Thoracic aorta (tissue), 2 donors: ENCODE measurements around the gene ICOS. TPM values are rescaled to one million over a fixed set of nuclear protein-coding genes. Genes with fewer than 3 reads are reported as not detected.

ENCODE experiments used
- ATAC-seq: fragments of 150-250 bp; one replicate; pipeline ENCODE4 v1.8.0; 2017; ENCODE audit warnings: low read depth; ENCODE audit not compliant: insufficient number of reproducible peaks, low FRiP score
- DNase-seq: peaks from one replicate; pipeline ENCODE4 v3.0.0-alpha.2; 2020; ENCODE audit warnings: low spot score
- H3K27ac ChIP-seq, 2 donors: fragments of 200-600 bp; sonication (generic); 1 replicate in 1 of 2; 2 replicates in 1 of 2; pipeline ENCODE4 v1.5.1; 2016; ENCODE audit warnings: mild to moderate bottlenecking in 2 of 2, moderate library complexity in 2 of 2
- H3K27me3 ChIP-seq: fragments of 200-600 bp; sonication (generic); replicated peaks from 2 replicates; pipeline ENCODE4 v1.6.0; 2016; ENCODE audit warnings: mild to moderate bottlenecking; ENCODE audit not compliant: insufficient read depth
- H3K36me3 ChIP-seq: fragments of 200-600 bp; sonication (generic); one replicate; pipeline ENCODE4 v1.5.1; 2016
- H3K4me1 ChIP-seq, 2 donors: fragments of 200-600 bp; sonication (generic); 1 replicate in 1 of 2; 2 replicates in 1 of 2; pipeline versions ENCODE4 v1.5.1 to v1.6.0; 2016; ENCODE audit warnings: low read depth in 2 of 2, mild to moderate bottlenecking in 1 of 2; ENCODE audit not compliant: control insufficient read depth in 1 of 2
- H3K4me3 ChIP-seq: fragments of 200-600 bp; sonication (generic); 2 replicates; pipeline ENCODE4 v1.5.1; 2016; ENCODE audit warnings: mild to moderate bottlenecking
- H3K9me3 ChIP-seq: fragments of 200-600 bp; sonication (generic); 2 replicates; pipeline ENCODE4 v1.5.1; 2016
- CTCF ChIP-seq: fragments of 200-600 bp; sonication (generic); IDR thresholded peaks from one replicate; pipeline ENCODE4 v1.5.1; 2019; ENCODE audit warnings: antibody characterized with exemption
- total RNA-seq, 2 donors: library from RNA; depleted of rRNA; stranded (reverse); fragments of >200 nt; gene quantifications; one replicate each; pipeline versions ENCODE4 v1.1.0 to v1.2.3, GENCODE V29; 2016

Gene ICOS
- total RNA-seq, 2 donors from 2014 or later: 2.0 TPM; not detected in 1

GRCh38 chr2:203908066-203908796, 28.3 kb upstream of the ICOS start:
- no peak for ATAC-seq
- H3K27ac ChIP-seq: peak overlapping the region in 1 of 2 donors; percentile 42

GRCh38 chr2:203908797-203909185, 27.8 kb upstream of the ICOS start:
- Histone ChIP-seq H3K4me3 (peak overlapping the region; percentile 61), H3K36me3 (no peaks in the 10 kb centered on the region), H3K27ac (peak overlapping the region; percentile 42 to 51), H3K4me1 (peaks cover 7 to 16% of the 10 kb centered on the region in 2 donors), H3K27me3 (no peaks in the 10 kb centered on the region), H3K9me3 (no peaks in the 10 kb centered on the region)
- TF ChIP-seq CTCF: no peak
- DNase-seq (no peak), ATAC-seq (no peak)

More at GRCh38 chr2:203908066-203908796, 28.3 kb upstream of the ICOS start:
- no peaks in the 10 kb centered on the region for H3K9me3 ChIP-seq
- H3K27me3 ChIP-seq: no peaks in the 10 kb centered on the region
- H3K36me3 ChIP-seq: no peaks in the 10 kb centered on the region
- TF ChIP-seq CTCF: no peak
- H3K4me1 ChIP-seq: peaks cover 7 to 16% of the 10 kb centered on the region in 2 donors
- no peak for DNase-seq
- no peak overlapping the region for H3K4me3 ChIP-seq

- peak; percentile 81 for TF ChIP-seq CTCF
- peak overlapping the region; percentile 61 for H3K4me3 ChIP-seq
- H3K4me1 ChIP-seq: peaks cover 7 to 16% of the 10 kb centered on the region in 2 donors
- H3K27me3 ChIP-seq: no peaks in the 10 kb centered on the region
- H3K9me3 ChIP-seq: no peaks in the 10 kb centered on the region
- H3K27ac ChIP-seq: peak overlapping the region; percentile 42 to 51
- ATAC-seq (peak; percentile 91), DNase-seq (no peak)
- H3K36me3 ChIP-seq: no peaks in the 10 kb centered on the region
Measured at GRCh38 chr2:203909261-203909967, 27.1 kb upstream of the ICOS start.

GRCh38 chr2:203909974-203910373, 26.6 kb upstream of the ICOS start:
- H3K9me3 ChIP-seq: no peaks in the 10 kb centered on the region
- peaks cover 7 to 21% of the 10 kb centered on the region in 2 donors for H3K4me1 ChIP-seq
- DNase-seq: no peak
- H3K36me3 ChIP-seq: no peaks in the 10 kb centered on the region
- no peaks in the 10 kb centered on the region for H3K27me3 ChIP-seq
- ATAC-seq: no peak
- H3K4me3 ChIP-seq: peak overlapping the region; percentile 61
- TF ChIP-seq CTCF: no peak
- H3K27ac ChIP-seq: no peak overlapping the region

GRCh38 chr2:203913947-203914346, 22.6 kb upstream of the ICOS start:
- DNase-seq: no peak
- Histone ChIP-seq H3K4me3 (no peak overlapping the region), H3K27me3 (no peaks in the 10 kb centered on the region), H3K27ac (no peak overlapping the region), H3K4me1 (peaks cover 3 to 30% of the 10 kb centered on the region in 2 donors), H3K9me3 (no peaks in the 10 kb centered on the region), H3K36me3 (no peaks in the 10 kb centered on the region)
- ATAC-seq: no peak
- no peak for TF ChIP-seq CTCF
